Embryonic facial prominence (tissue), 1 donor: Measurements from ENCODE around the gene GUCA1A.
A peak's percentile ranks its signal among the peaks of the same experiment; 100 is the strongest.
"Not testable (repeated sequence)": the region's sequence is repeated elsewhere in the genome, so short reads cannot be mapped to it uniquely, and the experiment has no call there.

Experiments used
- DNase-seq: peaks from one replicate; pipeline ENCODE4 v3.0.0-alpha.2; 2016; ENCODE audit errors: extremely low spot score

Gene GUCA1A

DNA sequence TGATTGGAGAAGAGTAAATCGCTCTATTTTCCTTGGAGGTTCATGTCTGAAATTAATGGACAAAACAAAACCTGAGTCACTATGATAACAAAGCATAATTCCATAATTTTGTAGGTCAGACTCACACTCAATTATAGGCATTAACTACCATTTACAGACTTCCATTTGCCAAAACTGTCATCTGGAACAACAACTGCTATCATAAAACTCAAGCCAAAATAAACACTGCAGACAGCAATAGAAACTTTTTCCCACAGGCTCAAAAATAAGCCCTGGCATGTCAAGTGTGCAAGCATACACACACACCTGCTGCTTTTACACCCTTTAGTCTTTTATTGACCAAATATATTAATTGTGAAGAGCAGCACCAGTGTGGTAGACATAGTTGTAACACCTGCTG is 37.4 kb downstream of the GUCA1A start:
- no peak for DNase-seq

DNA sequence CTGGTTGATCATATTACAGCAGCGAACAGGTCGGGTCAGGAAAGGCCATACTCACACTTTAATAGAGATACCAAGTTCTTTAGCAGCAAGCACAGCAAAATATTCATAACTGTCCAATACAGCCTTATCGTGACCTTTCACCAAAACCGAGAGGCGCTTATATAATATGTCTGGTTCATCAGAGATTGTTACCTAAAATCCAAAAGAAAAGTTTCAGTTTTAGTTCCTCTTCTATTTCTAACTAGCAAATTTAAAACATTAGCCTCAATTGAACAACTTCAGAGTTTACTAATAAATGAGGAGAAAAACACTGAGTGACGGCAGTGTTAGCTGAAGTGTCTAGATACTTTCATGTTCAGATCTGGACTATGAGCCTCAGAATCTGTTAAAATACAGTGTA is 38.6 kb downstream of the GUCA1A start:
- DNase-seq = no peak

DNA sequence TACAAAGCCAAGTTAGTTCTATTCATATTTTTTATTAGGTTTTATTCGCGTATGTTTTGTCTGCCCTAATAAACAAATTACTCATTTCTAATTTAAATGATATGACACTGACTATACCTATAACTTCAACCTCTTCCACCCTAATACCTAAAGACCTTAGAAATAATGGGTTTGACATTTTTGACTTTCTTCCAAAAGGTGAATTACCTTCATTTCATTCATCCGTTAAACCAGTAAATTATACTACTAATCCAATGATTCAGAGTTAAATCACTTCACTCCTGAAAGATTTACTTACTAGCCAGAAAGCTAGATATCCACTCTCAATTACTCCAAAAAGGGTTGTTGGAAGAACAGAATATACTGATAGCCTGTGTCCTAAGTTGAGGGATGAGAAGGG is 39.3 kb downstream of the GUCA1A start:
- no peak for DNase-seq

DNA sequence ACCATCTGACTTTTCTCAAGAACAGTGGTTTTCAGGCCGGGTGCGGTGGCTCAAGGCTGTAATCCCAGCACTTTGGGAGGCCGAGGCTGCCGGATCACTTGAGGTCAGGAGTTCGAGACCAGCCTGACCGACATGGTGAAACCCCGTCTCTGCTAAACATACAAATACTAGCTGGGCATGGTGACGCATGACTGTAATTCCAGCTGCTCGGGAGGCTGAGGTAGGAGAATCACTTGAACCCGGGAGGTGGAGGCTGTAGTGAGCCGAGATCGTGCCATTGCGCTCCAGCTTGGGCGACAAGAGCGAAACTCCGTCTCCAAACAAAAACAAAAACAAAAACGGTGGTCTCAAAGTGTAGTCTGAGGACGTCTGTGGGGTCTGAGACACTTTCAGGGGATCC is 43.3 kb downstream of the GUCA1A start:
- DNase-seq = not testable (repeated sequence)

DNA sequence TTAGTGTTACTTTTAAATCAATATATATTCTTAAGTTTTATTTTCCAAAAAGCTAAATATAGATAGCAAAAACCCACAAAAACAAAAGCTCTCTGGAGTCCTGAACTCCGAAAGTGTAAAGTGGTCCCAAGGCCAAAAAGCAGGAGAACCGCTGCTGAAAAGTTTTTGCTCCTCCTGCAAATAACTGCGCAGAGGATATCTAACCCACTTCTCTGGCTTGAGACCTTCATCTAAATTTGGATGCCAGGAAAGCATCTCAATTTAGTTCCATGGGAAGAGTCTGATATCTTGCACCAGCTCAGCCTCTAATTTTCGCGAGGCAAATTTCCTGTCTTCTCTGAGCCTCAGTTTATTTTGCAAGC is 44.0 kb downstream of the GUCA1A start:
- DNase-seq = no peak

DNA sequence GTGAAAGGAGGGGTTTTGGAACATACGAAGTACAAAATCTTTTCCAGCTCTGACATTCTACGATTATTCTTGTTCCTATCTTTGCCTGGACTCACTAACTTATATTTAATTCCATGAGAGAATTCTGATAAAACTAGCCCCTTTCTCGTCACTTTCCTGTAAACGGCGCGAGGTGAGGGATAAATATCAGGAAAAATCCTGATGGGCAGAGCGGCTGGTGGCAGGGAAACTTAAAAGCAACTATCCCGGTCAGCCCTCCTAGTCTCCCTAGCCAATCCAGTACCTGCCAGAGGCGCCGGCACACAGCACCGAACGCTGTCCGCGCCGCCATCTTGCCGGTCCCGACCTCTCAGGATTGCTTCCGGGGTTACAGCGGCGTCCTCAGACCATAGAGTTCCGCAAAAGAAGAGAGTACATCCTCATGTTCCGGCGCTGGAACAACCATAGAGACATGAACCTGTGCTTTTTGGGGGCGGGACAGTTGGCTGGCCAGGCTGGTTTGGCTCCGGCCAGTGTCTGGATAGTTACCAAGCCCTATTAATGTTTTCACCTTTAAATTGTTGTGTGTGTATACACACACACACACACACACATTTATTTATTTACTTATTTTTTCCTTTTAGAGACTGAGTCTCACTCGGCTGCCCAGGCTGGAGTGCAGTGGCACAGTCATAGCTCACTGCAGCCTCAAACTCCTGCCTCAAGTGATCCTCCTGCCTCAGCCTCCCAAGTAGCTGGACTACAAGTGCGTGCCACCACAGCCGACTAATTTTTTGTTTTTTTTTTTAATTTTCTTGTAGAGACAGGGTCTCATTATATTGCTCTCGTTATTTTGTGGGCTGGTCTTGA is 44.6 kb downstream of the GUCA1A start, which contains the start of gene MRPS10:
TSS of gene MRPS10 (minus strand) at position 343 of the 849 bp plus-strand sequence. CDS start at position 331, 12 bp downstream.
- DNase-seq = peak; percentile 95

DNA sequence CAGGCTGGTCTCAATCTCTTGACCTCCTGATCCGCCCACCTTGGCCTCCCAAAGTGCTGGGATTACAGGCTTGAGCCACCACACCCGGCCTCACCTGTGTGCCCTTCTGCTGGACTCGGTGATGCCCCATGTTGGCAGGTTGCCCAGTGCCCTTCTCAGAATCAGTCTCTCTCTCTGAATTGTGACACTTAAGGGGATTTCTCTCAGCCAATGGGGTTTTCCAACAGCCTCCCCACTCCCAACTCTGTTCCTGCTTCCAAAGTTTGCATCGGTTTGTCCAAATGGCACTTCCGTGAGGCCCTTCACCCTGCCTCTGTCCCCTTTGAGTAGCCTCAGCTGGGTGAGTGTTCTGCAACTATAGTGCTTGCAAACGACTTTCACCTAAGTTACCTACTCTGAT is 47.6 kb downstream of the GUCA1A start:
- DNase-seq = no peak

DNA sequence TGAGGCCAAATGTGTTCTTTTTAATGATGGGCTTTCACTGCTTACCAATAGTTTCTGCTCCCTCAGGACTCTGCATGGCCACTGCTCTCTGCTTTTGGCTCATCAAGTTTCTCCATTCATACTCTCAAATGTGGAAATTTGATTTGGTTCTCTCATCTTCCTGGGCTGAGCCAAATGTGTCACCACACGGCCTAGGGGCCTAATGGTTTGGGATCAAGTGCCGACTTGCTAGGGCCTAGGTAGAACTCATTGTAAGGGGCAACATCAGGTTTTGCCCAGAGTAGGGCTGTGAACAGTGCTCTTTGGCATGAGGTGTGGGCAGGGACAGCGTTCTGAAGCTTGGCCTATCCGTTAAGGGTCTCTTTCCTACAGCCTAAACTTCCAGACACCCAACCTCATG is 48.4 kb downstream of the GUCA1A start:
- no peak for DNase-seq

DNA sequence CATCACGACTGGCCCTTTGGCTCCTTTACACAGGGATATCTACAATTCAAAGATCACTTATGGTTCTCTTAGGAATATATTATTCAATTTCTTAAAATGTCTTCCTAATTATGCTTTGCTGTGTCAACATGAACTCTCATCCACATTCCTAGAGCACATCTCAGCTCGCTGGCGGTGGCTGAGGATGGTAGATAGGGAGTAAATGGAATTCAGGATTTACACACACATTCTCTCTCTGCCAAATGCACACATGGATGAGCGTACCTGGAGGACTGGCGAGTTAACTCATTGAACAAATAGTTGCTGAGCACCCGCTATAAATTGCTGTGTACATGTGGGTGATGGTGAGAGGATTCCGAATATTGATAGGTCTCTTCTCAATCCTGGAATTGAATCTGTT is 49.3 kb downstream of the GUCA1A start:
- no peak for DNase-seq

DNA sequence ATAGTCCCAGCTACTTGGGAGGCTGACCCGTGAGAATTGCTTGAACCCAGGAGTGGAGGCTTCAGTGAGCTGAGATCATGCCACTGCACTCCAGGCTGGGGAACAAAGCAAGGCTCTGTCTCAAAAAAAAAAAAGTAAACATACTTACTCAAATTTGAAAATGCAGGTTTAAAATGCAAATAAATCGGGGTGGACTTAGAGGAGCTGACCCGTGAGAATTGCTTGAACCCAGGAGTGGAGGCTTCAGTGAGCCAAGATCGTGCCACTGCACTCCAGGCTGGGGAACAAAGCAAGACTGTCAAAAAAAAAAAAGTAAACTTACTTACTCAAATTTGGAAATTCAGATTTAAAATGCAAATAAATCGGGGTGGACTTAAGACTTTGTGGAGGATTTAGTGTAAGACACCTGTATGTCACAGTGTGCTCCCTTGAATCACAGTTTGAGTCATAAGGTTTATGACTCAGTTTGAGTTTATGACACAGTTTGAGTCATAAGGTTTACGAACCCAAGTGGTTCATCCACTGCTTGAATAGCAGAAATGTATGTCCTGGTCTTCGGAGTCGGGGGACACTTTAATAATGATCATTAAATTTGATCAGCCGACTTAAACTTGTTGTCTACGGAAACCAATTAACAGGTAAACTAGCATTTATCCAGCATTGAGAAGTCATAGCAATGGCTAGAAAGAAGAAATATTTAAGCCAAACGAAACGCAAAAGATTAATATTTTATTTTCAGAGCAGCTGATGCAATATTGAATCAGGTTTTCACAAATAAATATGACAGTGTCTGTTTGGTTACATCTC is 51.3 kb downstream of the GUCA1A start:
- DNase-seq = no peak

DNA sequence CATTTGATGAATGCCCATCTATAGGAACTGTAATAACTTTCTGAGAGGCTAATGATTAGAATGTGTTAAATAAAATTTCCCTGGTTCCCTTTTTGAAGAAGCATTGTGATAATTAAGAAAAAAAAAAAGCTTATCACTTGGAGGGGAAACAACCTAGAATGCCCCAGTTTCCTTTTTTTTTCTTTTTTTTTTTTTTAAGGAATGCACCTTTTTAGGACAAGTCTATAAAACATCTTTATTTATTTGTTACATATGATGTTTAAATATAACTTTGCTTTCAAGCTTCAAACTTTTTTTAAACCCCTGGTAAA is 51.8 kb downstream of the GUCA1A start:
- no peak for DNase-seq

DNA sequence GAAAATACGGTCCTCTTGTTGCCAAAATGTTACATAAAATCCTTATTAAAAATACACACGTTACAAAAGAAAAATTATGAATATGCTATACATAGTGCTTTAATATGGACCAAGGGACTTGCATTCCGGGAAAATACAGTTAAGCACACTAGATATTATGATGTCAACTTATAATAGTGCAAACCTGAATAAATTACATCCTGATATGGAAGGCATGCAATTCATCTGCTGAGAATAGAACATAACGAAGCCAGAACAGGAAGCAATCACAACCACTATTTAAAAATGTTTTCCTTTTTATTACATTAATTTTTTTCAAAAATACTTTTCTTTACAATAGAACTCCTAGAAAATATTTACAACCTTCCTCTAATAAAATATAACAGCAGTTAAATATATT is 52.3 kb downstream of the GUCA1A start:
- DNase-seq = no peak

DNA sequence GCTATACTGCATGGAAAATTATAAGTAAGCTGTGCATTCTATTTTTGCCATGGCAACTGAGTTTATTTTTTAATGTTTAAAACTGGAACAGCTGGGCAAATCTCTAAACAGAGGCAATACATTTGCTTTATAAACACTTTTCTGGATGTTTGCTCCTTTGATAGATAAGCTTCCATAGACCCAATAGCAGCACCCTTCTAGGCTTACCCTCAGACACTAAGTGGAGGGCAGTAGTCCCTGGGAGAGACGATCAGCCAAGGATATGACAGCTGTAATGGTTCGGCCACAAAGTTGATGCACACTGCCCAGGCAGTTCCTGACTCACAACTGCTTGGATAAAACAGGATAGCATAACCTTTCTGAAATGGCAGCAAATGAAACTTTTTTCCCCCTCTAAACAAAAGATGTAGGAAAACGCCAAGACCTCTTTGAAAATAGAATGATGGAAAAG is 53.0 kb downstream of the GUCA1A start:
- no peak for DNase-seq

DNA sequence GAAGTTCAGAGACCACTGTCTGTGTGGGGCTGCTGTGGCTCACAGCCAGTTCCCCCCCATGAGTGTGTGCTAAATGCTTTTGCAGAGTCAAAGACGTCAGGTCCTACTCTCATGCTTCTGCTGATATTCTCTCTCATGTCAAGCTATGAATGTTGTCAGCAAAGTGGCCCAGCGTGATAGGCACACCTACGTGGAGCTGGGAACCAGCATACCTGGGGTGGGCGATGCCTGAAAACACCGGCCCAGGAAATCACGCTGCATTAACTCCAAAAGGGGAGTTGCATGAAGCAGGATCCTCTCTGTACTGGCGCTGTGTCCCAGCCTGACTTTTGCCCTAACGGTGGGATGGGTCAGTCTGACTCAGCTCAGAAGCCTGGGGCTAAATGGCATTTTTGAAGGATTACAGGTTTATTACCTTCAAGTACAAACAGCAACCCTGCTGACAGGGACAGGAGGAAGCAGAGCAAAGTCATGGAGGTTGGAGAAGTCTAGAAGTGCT is 53.5 kb downstream of the GUCA1A start:
- DNase-seq = no peak

DNA sequence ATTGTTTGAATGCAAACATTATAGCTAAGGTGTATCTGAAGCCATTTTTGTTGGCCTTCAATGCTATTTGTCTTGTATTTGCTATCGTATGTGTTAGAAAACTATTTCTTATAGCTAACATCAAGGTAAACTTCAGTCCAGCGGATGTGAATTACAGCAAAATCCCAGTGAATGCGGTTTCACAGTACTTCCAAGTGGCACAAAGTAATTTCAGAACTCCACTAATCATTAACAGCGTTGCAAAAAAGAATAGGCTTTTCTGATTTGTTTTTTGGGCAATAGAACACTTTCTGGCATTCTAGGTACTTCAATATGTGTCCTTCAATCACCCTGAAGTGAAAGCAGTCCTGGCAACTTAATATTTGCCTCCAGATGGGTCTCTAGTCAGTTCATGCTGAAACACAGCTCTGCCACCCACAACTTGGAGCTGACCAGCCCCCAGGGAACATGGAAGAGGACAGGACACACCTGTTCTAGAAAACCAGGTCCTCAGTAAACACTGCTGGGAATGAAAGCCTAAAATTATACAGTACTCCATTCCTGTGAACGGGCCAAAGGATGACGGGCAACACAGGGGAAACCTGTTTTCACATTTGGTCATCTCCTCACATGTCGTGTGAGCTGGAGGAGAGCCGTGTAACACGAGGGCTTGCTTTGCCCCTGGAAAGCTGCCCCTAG is 54.1 kb downstream of the GUCA1A start:
- DNase-seq = no peak

DNA sequence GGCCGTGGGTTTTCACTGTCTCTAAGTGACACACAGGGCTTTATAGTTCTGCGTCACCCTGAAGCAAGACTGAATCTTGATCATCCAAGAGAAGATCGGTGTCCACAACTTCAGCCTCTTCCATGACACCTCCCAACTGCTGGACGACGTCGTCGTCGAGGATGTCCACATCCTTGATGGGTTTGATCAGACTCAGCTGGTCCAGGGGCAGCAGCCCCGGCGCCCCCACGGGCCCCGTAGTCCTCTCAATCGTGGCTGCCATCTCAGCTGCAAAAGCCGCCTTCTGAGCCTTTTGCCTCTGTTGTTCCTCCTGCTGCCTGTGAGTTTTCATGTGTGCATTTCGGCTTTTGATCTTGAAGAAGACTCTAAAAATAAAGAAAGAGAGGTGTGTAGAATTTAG is 55.1 kb downstream of the GUCA1A start:
- no peak for DNase-seq
